B cell (primary cell): ENCODE results near the gene CDC20B. TPM values are rescaled to one million over a fixed set of nuclear protein-coding genes. Genes with fewer than 3 reads are reported as not detected.

Experiments
- polyA plus RNA-seq: library from polyadenylated mRNA; depleted of rRNA; stranded (reverse); fragments of >200 nt; gene quantifications from 2 replicates; pipeline ENCODE4 v1.2.3, GENCODE V29; 2012
- small RNA-seq: library from RNA; depleted of rRNA; stranded (forward); fragments of <200 nt; gene quantifications from one replicate; pipeline ENCODE3, GENCODE V24; 2012; ENCODE audit warnings: low replicate concordance, low read depth; ENCODE audit not compliant: insufficient read length
- total RNA-seq, 2 donors: library from RNA; stranded (reverse); fragments of 120-200 nt in 1 of 2; gene quantifications; 1 replicate in 1 of 2; 2 replicates in 1 of 2; pipeline versions ENCODE4 v1.2.3 to v1.2.4, GENCODE V29; 2013 to 2022

CDC20B gene
- total and polyA plus RNA-seq, 2 donors (not counting 1 experiment from before 2014, with no cell fraction given): 0.09 TPM; not detected in 1

Small RNA genes within 50 kb of the gene (small RNA-seq; reads per million reads assigned to genes)
- gene MIR449A (not detected), gene MIR449B (not detected), gene MIR449C (not detected)

Other genes starting within 250 kb of the CDC20B start
- gene ESM1, start 187.6 kb downstream of the CDC20B start, total RNA-seq: not detected in 2 replicates
- not detected in 2 replicates for gene ESM1, start 187.6 kb downstream of the CDC20B start, polyA plus RNA-seq
- gene GZMK, start 148.9 kb downstream of the CDC20B start, total RNA-seq: not detected in 2 replicates
- 0.16 and 0.21 TPM in 2 replicates for gene GZMK, start 148.9 kb downstream of the CDC20B start, polyA plus RNA-seq
- gene GZMA, start 70.5 kb downstream of the CDC20B start, total RNA-seq: 0.58 TPM in 1 of 2 replicates, not detected in the other
- gene GZMA, start 70.5 kb downstream of the CDC20B start, polyA plus RNA-seq: 1.0 and 1.4 TPM in 2 replicates
- gene GPX8, start 13.0 kb downstream of the CDC20B start, total RNA-seq: not detected in 2 replicates
- not detected in 2 replicates for gene GPX8, start 13.0 kb downstream of the CDC20B start, polyA plus RNA-seq
- not detected in 2 replicates for gene MCIDAS, start 54.1 kb upstream of the CDC20B start, total RNA-seq
- not detected in 2 replicates for gene MCIDAS, start 54.1 kb upstream of the CDC20B start, polyA plus RNA-seq
- gene CCNO, start 60.4 kb upstream of the CDC20B start, total RNA-seq: not detected in 2 replicates
- not detected in 2 replicates for gene CCNO, start 60.4 kb upstream of the CDC20B start, polyA plus RNA-seq
- gene DHX29, start 134.5 kb upstream of the CDC20B start, total RNA-seq: 17.9 and 18.1 TPM in 2 replicates
- gene DHX29, start 134.5 kb upstream of the CDC20B start, polyA plus RNA-seq: 3.9 TPM in 2 replicates
- 91.7 and 94.0 TPM in 2 replicates for gene MTREX, start 134.8 kb upstream of the CDC20B start, total RNA-seq
- gene MTREX, start 134.8 kb upstream of the CDC20B start, polyA plus RNA-seq: 7.9 and 14.5 TPM in 2 replicates